ENCODE results near the gene PLCH1.
A peak's percentile ranks its signal among the peaks of the same experiment; 100 is the strongest.

Gene PLCH1

GRCh38 chr3:155730843-155731242 is 14.0 kb downstream of the PLCH1 start:
- no peaks in the 10 kb centered on the region for H3K4me1 Mint-ChIP-seq
- no peaks in the 10 kb centered on the region for H3K36me3 Mint-ChIP-seq
- peaks cover 38% of the 10 kb centered on the region for H3K27me3 Mint-ChIP-seq
- no peak for ATAC-seq
- no peak overlapping the region for H3K27ac Mint-ChIP-seq
- no peak overlapping the region for H3K4me3 Mint-ChIP-seq
- H3K9me3 Mint-ChIP-seq, result no peaks in the 10 kb centered on the region

GRCh38 chr3:155727836-155728235 is 17.0 kb downstream of the PLCH1 start:
- H3K27me3 Mint-ChIP-seq, result peaks cover 44% of the 10 kb centered on the region
- no peak overlapping the region for H3K27ac Mint-ChIP-seq
- no peak for ATAC-seq
- H3K9me3 Mint-ChIP-seq, result no peaks in the 10 kb centered on the region
- no peak overlapping the region for H3K4me3 Mint-ChIP-seq
- no peaks in the 10 kb centered on the region for H3K4me1 Mint-ChIP-seq
- no peaks in the 10 kb centered on the region for H3K36me3 Mint-ChIP-seq

GRCh38 chr3:155714295-155714718 is 30.6 kb downstream of the PLCH1 start:
- no peak overlapping the region for H3K27ac Mint-ChIP-seq
- no peak for ATAC-seq
- H3K4me3 Mint-ChIP-seq, result no peak overlapping the region
- H3K4me1 Mint-ChIP-seq, result peaks cover 7% of the 10 kb centered on the region
- H3K27me3 Mint-ChIP-seq, result no peaks in the 10 kb centered on the region
- H3K36me3 Mint-ChIP-seq, result no peaks in the 10 kb centered on the region
- H3K9me3 Mint-ChIP-seq, result peaks cover 13% of the 10 kb centered on the region

- H3K36me3 Mint-ChIP-seq, result no peaks in the 10 kb centered on the region
- H3K4me1 Mint-ChIP-seq, result peaks cover 7% of the 10 kb centered on the region
- no peak overlapping the region for H3K27ac Mint-ChIP-seq
- no peaks in the 10 kb centered on the region for H3K27me3 Mint-ChIP-seq
- H3K4me3 Mint-ChIP-seq, result no peak overlapping the region
- peaks cover 4% of the 10 kb centered on the region for H3K9me3 Mint-ChIP-seq
- peak; percentile 84 for ATAC-seq
These were observed 32.9 kb downstream of the PLCH1 start for GRCh38 chr3:155712008-155712407.

GRCh38 chr3:155704771-155705559 is 39.9 kb downstream of the PLCH1 start:
- no peaks in the 10 kb centered on the region for H3K36me3 Mint-ChIP-seq
- H3K9me3 Mint-ChIP-seq, result no peaks in the 10 kb centered on the region
- H3K4me3 Mint-ChIP-seq, result no peak overlapping the region
- no peak overlapping the region for H3K27ac Mint-ChIP-seq
- no peaks in the 10 kb centered on the region for H3K27me3 Mint-ChIP-seq
- ATAC-seq, result no peak
- no peaks in the 10 kb centered on the region for H3K4me1 Mint-ChIP-seq

GRCh38 chr3:155704061-155704460 is 40.8 kb downstream of the PLCH1 start:
- Mint-ChIP-seq H3K36me3 (no peaks in the 10 kb centered on the region), H3K9me3 (no peaks in the 10 kb centered on the region), H3K27me3 (no peaks in the 10 kb centered on the region), H3K27ac (no peak overlapping the region), H3K4me3 (no peak overlapping the region), H3K4me1 (no peaks in the 10 kb centered on the region)
- no peak for ATAC-seq

- no peak for ATAC-seq
- Mint-ChIP-seq H3K27me3 (no peaks in the 10 kb centered on the region), H3K36me3 (no peaks in the 10 kb centered on the region), H3K27ac (no peak overlapping the region), H3K9me3 (no peaks in the 10 kb centered on the region), H3K4me1 (no peaks in the 10 kb centered on the region), H3K4me3 (no peak overlapping the region)
These were observed 41.9 kb downstream of the PLCH1 start for GRCh38 chr3:155702745-155703591.

GRCh38 chr3:155701882-155702465 is 42.9 kb downstream of the PLCH1 start:
- Mint-ChIP-seq H3K27me3 (no peaks in the 10 kb centered on the region), H3K4me3 (no peak overlapping the region), H3K27ac (no peak overlapping the region), H3K36me3 (no peaks in the 10 kb centered on the region), H3K9me3 (no peaks in the 10 kb centered on the region), H3K4me1 (no peaks in the 10 kb centered on the region)
- ATAC-seq, result no peak

GRCh38 chr3:155697542-155697941 is 47.3 kb downstream of the PLCH1 start:
- Mint-ChIP-seq H3K4me3 (no peak overlapping the region), H3K4me1 (no peaks in the 10 kb centered on the region), H3K27me3 (no peaks in the 10 kb centered on the region), H3K36me3 (no peaks in the 10 kb centered on the region), H3K9me3 (no peaks in the 10 kb centered on the region), H3K27ac (no peak overlapping the region)
- ATAC-seq, result peak; percentile 34

GRCh38 chr3:155690921-155691320 is 54.0 kb downstream of the PLCH1 start:
- no peak for ATAC-seq
- no peaks in the 10 kb centered on the region for H3K36me3 Mint-ChIP-seq
- no peak overlapping the region for H3K27ac Mint-ChIP-seq
- no peaks in the 10 kb centered on the region for H3K9me3 Mint-ChIP-seq
- no peaks in the 10 kb centered on the region for H3K4me1 Mint-ChIP-seq
- no peaks in the 10 kb centered on the region for H3K27me3 Mint-ChIP-seq
- H3K4me3 Mint-ChIP-seq, result no peak overlapping the region

GRCh38 chr3:155688481-155688880 is 56.4 kb downstream of the PLCH1 start:
- Mint-ChIP-seq H3K9me3 (no peaks in the 10 kb centered on the region), H3K36me3 (no peaks in the 10 kb centered on the region), H3K4me1 (no peaks in the 10 kb centered on the region), H3K27me3 (no peaks in the 10 kb centered on the region), H3K27ac (no peak overlapping the region), H3K4me3 (no peak overlapping the region)
- peak; percentile 21 for ATAC-seq

- no peak for ATAC-seq
- Mint-ChIP-seq H3K9me3 (no peaks in the 10 kb centered on the region), H3K27ac (no peak overlapping the region)
These were observed 61.5 kb downstream of the PLCH1 start for GRCh38 chr3:155683344-155683720.

GRCh38 chr3:155682426-155683343 is 62.2 kb downstream of the PLCH1 start:
- Mint-ChIP-seq H3K27ac (no peak overlapping the region), H3K9me3 (no peaks in the 10 kb centered on the region), H3K36me3 (no peaks in the 10 kb centered on the region), H3K27me3 (no peaks in the 10 kb centered on the region), H3K4me1 (no peaks in the 10 kb centered on the region), H3K4me3 (no peak overlapping the region)
- peak; percentile 51 for ATAC-seq

More at GRCh38 chr3:155683344-155683720, 61.5 kb downstream of the PLCH1 start:
- no peaks in the 10 kb centered on the region for H3K4me1 Mint-ChIP-seq
- no peaks in the 10 kb centered on the region for H3K27me3 Mint-ChIP-seq
- H3K4me3 Mint-ChIP-seq, result no peak overlapping the region
- no peaks in the 10 kb centered on the region for H3K36me3 Mint-ChIP-seq

- Mint-ChIP-seq H3K27me3 (no peaks in the 10 kb centered on the region), H3K27ac (no peak overlapping the region), H3K4me1 (no peaks in the 10 kb centered on the region), H3K4me3 (no peak overlapping the region), H3K9me3 (no peaks in the 10 kb centered on the region), H3K36me3 (no peaks in the 10 kb centered on the region)
- no peak for ATAC-seq
These were observed 68.5 kb downstream of the PLCH1 start for GRCh38 chr3:155676252-155676981.
